Left ventricle myocardium superior (tissue), 1 donor: ENCODE results near the gene CRYZL1. TPM values are rescaled to one million over a fixed set of nuclear protein-coding genes. Genes with fewer than 3 reads are reported as not detected.

Experiments
- ATAC-seq: fragments of 200-7000 bp; cut with Tn5 transposase; one replicate; pipeline ENCODE4 v1.9.1; 2020; ENCODE audit warnings: mild to moderate bottlenecking, moderate library complexity
- DNase-seq: peaks from one replicate; pipeline ENCODE4 v3.0.0-alpha.2; 2020
- intact Hi-C: fragments of 100-400 bp; cut with micrococcal nuclease; formaldehyde crosslinking; loops from one replicate; pipeline ENCODE4 v1.11.0; 2022
- total RNA-seq: library from RNA; stranded (reverse); fragmentation: NEBNext Ultra II Directional; extraction: Animal tissue kit (Norgen Biotek cat#: 25700); gene quantifications from one replicate; pipeline ENCODE4 v1.2.1, GENCODE V29; 2021
- donor health status: DM: no; HTN: yes; CAD: no; lungs with severe emphysema.

Gene CRYZL1
- total RNA-seq, 1 donor from 2014 or later: 25.2 TPM

DNA sequence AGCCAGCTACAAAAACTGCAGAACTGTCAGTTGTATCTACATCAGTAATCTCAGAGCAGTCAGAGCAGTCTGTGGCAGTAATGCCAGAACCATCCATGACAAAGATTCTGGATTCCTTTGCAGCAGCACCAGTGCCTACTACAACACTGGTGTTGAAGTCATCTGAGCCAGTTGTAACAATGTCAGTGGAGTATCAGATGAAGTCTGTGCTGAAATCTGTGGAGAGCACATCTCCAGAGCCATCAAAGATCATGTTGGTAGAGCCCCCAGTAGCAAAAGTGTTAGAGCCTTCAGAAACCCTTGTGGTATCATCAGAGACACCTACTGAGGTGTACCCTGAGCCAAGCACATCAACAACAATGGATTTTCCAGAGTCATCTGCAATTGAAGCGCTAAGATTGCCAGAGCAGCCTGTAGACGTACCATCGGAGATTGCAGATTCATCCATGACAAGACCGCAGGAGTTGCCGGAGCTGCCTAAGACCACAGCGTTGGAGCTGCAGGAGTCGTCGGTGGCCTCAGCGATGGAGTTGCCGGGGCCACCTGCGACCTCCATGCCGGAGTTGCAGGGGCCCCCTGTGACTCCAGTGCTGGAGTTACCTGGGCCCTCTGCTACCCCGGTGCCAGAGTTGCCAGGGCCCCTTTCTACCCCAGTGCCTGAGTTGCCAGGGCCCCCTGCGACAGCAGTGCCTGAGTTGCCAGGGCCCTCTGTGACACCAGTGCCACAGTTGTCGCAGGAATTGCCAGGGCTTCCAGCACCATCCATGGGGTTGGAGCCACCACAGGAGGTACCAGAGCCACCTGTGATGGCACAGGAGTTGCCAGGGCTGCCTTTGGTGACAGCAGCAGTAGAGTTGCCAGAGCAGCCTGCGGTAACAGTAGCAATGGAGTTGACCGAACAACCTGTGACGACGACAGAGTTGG is 91.4 kb downstream of the CRYZL1 start:
- intact Hi-C loops: no loop called here
- ATAC-seq (peak; percentile 5), DNase-seq (no peak)

DNA sequence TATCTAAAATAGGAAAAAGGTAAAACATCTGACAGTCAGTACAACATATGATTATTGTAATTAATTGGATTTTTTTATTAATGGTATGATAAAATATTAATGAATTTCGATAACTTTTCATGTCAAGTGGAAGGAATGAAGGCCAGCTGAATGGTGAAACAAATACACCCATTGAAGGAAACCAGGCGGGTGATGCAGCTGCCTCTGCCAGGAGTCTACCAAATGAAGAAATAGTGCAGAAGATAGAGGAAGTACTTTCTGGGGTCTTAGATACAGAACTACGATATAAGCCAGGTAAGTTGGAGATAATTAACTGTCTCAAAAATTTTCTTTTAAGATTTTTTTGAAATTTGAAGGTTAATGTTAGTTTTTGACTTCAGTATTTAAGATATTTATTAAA is 95.5 kb downstream of the CRYZL1 start:
- DNase-seq: no peak
- intact Hi-C loops: no loop called here
- no peak for ATAC-seq

DNA sequence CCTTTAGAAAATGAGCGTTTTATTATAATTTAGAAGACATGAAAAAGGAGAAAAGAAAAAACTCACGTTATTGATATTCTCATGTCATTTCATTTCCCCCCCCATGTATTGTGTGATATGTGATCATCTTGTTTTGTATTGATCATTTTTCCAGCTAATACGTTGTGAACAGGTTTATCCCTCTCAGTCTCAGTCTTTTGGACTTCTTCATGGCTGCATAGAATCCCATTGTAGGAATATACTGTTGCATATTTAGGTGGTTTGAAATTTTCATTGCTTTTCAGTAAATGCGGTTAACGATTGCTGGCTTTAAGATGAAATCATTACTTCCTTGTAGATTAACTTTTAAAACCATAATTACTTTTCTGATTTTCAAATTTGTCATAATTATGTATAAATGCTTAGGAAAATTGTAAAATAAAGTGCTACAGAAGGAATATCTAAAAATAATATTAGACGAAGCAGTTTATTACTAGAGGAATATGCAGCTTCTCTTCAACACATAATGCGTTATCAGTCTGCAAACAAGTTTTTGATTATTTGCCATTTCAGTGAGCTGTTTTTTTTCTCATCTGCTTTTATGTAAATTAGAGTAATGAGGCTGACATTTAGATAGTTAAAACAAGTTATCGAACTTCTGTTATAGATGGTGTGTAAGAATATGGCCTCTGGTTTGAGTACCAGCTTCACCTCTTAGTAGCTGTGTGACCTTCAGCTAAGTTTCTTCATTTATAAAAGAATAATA is 96.9 kb downstream of the CRYZL1 start:
- DNase-seq (no peak), ATAC-seq (no peak)
- intact Hi-C loops: no loop called here

DNA sequence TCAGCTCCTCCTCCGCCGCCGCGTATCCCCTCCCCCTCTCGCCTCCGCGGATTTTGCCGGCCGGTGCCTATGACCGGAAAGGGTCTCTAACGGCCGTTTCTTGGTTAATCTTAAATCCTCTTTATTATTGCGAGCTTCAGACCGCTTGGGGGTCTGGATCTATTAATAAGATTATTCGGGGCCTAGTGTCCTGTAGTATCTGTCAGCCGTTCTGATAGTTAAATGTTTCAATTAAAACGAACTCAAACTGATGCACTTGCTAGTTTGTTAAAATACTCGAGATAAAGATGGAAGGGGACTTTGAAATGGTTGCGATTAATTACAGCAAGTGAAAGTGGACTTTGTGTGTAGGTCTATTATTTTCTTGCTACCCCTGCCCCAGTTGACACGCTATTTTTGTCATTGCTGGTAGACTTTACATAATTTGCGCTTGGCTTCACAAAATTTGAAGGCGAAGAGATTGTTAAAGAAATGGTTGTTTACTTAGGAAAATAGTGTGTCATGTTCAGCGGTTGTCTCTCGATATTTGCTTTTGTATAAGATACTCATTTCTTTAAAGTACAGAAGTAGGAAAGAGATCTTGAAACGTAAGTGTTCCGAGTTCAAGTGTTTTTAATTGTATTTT is 97.9 kb downstream of the CRYZL1 start:
- intact Hi-C loops: no loop called here
- ATAC-seq (peak; percentile 47), DNase-seq (peak; percentile 73)

DNA sequence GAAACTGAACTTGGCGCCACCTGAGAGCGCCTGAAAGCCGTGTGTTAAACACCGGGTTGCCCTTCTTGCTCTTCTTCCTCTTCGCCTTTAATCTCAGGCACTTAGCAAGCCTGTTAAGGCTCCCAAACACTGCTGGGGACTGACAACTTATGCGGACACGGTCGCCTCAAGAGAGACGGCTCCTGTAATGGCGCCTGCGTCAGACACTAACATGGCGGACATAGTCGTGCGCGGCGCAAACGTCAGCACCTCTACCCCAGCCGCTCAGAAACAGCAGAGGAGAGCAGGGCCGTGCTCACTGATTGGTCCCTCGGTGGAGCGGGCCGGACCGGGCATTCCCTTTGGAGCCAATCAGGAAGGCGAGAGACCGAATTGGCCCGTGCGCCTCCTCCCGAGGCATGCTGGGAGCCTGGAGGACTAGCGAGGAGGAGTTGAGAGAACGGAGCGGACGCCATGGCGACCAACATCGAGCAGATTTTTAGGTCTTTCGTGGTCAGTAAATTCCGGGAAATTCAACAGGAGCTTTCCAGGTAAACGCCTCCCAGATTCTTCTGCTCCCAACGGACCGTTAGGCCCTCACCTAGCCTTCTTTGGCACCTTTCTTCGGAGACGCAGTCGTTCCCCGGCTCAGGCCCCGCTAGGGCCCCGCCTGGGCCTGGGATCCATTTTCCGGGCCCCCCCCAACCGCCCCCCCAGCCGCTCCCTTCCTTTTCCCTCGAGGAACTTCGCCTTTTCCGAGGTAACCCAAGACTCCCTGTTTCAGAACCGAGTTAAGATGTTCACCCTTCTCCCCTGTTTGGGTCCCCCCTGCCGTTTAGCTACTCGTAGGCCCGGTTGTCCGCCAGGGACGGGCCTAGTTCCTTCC is 98.7 kb downstream of the CRYZL1 start, which contains the start of gene SON:
TSS of gene SON (plus strand) at position 399 of the 865 bp plus-strand sequence. CDS start at position 454, 55 bp downstream.
- DNase-seq (peak; percentile 99), ATAC-seq (peak; percentile 98)
- intact Hi-C loops: no loop called here

DNA sequence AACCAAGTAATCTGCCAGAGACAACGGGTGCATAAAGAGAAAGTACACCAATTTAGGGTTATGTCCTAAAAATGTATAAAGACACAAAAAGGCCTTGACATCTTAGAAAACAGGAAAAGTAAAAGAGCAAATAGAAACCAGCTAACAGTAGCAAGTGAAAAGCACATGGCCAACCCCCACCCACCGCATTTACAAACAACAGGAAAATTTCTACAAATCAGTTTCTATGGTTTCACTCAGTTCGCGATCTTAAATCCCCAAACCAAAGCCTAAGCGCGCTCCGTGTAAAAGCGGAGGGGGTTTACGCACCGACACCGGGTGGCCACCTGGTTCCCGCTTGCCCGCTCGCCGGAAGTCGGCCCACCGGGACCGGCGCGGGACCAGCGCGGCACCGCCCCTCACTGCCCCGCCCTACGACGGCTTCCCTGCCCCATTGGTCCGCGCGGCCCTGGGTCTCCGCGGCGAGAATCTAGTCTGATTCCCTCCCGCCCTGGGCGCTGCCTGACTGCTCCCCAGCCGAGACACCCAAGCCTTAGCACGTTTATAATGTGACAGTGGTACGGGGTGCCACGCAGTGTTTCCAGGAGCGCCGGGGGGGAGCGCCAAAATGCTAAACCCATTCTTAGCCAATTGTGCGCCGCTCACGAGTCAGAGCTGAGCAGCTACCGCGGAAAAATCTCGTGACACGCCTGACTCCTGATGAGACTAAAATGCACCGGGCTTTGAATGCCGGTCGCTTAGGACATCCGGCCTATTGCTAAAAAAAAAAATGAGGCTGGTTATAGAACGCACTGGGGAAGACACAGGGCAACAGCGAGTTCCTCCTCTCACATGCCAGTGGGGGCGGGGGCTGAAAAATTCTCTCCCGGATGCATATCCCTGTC is 99.5 kb downstream of the CRYZL1 start, which contains the start of gene GART:
TSS of gene GART (minus strand) at position 362 of the 884 bp plus-strand sequence. CDS start 2,802 bp downstream, outside the sequence.
- peak; percentile 90 for DNase-seq
- peak; percentile 88 for ATAC-seq
- intact Hi-C loops: no loop called here

DNA sequence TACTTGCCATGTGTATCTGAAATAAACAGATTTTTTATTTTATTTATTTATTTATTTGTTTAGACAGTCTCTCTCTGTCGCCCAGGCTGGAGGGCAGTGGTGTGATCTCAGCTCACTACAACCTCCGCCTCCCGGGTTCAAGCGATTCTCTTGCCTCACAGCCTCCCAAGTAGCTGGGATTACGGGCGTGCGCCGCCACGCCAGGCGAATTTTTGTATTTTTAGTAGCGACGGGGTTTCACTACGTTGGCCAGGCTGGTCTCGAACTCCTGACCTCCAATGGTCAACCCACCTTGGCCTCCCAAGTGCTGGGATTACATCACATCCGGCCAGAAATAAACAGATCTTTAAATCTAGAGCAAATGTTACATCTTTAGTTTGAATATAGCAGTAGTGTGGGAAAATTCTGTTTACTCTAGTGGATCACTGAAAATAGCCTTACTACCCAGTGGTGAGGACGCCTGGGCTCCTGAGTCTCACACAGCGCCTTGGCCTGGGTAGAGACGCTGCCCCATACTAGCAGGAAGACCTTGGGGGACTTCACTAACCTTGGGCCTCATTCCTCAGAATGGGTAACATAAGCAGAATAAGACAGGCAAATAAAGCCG is 100.3 kb downstream of the CRYZL1 start:
- intact Hi-C loops: no loop called here
- DNase-seq (no peak), ATAC-seq (no peak)

DNA sequence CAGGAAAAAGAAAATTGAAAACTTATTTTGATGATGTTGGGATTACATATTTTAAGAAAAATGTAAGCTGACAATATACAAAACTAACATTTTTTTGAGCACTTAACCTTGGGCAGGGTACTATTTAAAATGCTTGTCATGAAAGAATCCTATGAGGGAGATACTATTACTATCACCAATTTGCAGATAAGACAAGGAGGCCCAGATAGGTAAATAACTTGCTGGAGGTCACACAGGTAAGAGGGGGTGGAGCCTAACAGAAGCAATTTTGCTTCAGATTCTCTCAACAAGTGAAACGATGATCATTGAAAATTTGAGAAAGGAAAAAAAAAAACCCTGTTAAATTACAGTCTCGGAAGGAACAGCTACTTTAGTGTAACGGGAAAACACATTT is 100.8 kb downstream of the CRYZL1 start:
- no peak for DNase-seq
- ATAC-seq: no peak
- intact Hi-C loops: loop anchor here (1.0 kb wide), 1 partner anchor 32 kb away; no protein-coding TSS in a partner anchor

DNA sequence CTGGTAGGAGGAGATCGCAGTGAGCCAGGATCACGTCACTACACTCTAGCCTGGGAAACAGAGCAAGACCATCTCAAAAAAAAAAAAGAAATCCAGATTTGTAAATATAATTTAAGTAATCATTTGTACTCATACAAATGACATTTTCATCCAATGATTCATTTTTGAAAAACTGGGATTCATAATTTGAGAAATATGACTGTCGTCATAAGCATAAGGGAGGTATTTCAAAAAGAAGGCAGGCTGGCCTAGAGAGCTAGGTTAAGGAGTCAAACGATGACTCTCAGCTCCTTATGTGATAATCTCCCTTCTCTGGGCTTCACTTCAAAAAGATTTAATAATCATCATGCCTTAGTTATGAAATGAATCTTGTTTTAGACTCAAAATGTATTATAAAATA is 101.9 kb downstream of the CRYZL1 start:
- ATAC-seq (no peak), DNase-seq (no peak)
- intact Hi-C loops: loop anchor here (1.0 kb wide), 1 partner anchor 31 kb away; no protein-coding TSS in a partner anchor

Other genes with a start within 250 kb of the CRYZL1 start
- gene IFNGR2, start 238.3 kb downstream of the CRYZL1 start, total RNA-seq: 35.1 TPM
- 32.8 TPM for gene TMEM50B, start 161.8 kb downstream of the CRYZL1 start, total RNA-seq
- 6.7 TPM for gene DNAJC28, start 150.0 kb downstream of the CRYZL1 start, total RNA-seq
- 33.4 TPM for gene GART, start 99.6 kb downstream of the CRYZL1 start, total RNA-seq
- 141 TPM for gene SON, start 98.7 kb downstream of the CRYZL1 start, total RNA-seq
- 7.6 TPM for gene DONSON, start 53.1 kb downstream of the CRYZL1 start, total RNA-seq
- gene ITSN1, start 760 bp upstream of the CRYZL1 start, total RNA-seq: 44.4 TPM